A673 (cell line): ENCODE measurements around the gene MAPKAPK3.
"Not testable (repeated sequence)": the region's sequence is repeated elsewhere in the genome, so short reads cannot be mapped to it uniquely, and the experiment has no call there.

Experiments
- CTCF ChIP-seq: fragments of 300-800, 200-600 bp; sonication (generic); conservative IDR thresholded peaks from 2 replicates; pipeline ENCODE4 v1.5.1; 2017; ENCODE audit warnings: low read depth, mild to moderate bottlenecking, antibody characterized with exemption, low read length, moderate library complexity, mixed read lengths
- EZH2 ChIP-seq: fragments of 200-600 bp; sonication (generic); IDR thresholded peaks from 2 replicates; pipeline ENCODE4 v1.6.1; 2017; ENCODE audit warnings: borderline replicate concordance, low read depth, mild to moderate bottlenecking, mixed read lengths, antibody characterized with exemption, low read length; ENCODE audit not compliant: poor library complexity, severe bottlenecking

- TF ChIP-seq CTCF, EZH2: not testable (repeated sequence)
These were observed 71.7 kb downstream of the MAPKAPK3 start for GRCh38 chr3:50688602-50689001.
